AML-193 (cell line): Measurements from ENCODE around the gene PDPK1.

Experiments
- DNase-seq, 2 experiments: peaks; one replicate each; lab custom pipeline; 2025; lab: John Stamatoyannopoulos, UW

PDPK1 gene

DNA sequence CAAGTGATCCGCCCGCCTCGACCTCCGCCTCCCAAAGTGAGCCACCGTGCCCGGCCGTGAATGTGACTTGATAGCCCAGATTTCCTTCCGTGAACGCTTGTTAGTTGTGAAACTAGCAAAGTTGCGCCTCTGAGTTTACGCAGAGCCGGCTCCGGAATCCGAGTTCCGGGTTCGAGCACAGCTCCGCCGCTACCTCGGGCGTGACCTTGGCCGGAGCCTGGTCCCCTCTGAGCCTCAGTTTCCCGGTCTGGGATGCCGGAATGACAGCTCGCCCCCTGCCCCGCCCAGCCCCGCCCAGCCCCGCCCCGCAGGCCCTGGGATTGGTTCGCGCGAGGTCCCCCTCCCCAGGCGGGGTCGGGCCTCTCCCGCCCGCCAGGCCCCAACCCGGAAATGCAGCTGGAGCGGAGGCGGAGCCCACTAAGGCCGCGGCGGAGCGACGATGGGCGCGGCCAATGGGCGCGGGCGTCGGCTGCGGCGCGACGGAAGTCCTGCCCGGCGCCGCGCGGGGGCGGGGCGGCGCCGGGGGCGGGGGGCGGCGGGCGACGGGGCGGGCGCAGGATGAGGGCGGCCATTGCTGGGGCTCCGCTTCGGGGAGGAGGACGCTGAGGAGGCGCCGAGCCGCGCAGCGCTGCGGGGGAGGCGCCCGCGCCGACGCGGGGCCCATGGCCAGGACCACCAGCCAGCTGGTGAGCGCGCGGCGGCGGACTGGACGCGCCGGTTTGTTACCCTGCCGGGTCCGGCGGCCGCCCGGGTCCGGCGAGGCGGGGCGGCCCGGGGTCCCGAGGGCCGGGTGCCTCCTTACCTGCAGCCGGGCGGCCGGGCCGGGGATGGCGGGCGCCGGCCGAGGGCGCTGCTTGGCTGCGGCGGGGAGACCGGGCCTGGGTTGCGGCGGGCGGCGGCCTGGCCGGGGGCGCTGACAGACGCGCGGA, at the start of gene PDPK1:
Gene PDPK1 (plus strand): TSS at position 571 of the 929 bp plus-strand sequence. CDS start 92 bp downstream, at position 663.
- DNase-seq, result peak; percentile 82 to 86

DNA sequence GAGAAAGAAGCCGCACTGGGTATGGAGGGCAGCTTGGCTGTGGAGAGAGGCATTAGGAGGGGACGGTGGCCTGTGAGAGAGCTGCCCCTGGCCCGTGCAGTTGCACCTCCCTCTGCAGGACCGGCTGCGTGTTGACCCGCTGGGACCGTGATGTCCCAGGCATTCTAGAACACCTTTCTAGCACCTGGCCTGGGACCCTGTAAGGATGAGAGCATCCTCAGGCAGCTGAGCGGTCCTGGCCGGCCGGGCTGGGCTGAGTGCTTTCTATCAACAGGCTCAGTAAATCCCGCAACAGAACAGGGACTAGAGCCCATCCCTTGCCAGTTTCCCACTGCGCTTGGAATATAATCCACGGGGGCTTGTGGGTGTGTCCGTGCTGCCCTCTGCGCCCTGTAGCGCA, 48.2 kb upstream of the PDPK1 start:
- no peak for DNase-seq

DNA sequence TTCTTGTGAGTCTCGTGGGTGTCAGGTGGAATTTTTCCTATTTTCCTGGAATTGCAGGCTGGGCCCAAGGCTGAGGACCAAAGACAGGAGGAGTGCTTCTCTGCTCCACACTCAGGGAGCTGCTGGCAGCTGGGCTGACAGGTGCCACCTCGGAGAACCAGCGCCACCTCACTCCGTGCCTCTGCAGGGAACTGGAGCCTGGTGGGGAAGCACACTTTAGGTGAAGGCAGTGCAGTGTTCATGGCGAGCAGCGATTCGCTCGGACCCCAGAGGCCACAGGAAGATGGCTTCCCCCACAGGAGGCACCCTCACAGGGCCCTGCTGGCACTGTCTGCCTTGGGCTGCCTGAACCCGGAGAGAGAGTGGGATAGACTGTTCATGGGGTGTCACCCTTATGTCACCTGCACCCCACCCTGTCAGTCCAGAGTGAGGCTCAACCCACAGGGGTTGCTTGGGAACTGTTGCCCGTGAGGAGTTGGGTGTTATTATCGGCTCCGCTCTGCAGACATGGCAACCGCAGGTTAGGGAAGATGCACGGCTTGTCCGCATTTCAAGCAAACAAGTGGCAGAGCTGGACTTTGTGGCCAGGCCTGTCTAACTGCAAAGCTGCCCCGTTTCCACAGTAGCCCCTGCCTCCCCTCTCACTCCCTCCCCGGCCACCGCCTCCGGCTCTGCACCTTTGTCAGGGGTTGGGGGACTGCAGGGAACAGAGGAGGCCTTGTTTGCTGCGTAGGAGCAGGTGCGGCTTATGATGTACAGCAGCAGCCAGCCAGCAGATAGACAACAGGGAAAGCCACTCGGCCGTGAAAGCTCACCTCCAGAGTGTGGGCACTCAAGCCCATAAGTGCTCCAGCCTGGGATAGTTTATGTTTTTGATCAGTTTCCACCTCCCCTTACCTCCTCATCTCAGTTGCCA, 47.4 kb upstream of the PDPK1 start:
- no peak for DNase-seq

DNA sequence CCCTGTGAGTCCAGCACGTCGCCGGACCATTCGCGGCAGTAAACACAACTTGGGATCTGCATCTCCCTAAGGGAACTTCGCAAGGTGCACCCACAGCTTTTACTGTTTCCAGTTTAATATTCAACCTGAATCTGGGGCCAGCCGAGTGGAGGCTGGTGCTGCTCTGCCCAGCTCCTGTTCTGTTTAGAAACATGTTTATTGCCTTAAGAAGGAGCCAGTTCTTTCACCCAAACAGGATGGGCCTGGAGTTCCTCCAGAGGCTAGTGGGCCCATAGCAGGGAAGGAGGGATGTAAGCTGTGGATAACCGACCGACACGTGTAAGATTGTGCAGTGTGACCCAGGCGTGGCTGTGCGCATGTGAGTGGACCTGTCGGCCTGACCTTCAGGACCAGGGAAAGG, 45.5 kb upstream of the PDPK1 start:
- DNase-seq, result no peak

DNA sequence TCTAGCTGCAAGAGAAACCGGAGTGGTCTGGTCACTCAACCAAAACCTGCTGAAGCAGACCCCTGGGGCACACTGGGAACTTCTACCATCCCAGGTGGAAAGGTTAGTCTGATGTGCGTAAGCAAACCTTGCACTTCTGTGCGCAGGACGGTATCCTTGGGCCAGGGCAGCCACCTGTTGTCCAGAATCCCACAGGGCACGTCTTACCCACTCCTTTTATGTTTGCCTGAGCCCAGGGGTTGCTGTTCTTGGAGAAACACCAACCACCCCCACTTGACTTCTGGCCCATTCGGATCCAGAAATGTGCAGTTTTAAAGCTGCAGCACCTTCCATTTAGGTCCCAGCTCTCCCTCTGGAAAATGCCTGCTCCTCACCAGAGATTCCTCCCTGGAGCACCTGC, 44.2 kb upstream of the PDPK1 start:
- DNase-seq, result no peak

DNA sequence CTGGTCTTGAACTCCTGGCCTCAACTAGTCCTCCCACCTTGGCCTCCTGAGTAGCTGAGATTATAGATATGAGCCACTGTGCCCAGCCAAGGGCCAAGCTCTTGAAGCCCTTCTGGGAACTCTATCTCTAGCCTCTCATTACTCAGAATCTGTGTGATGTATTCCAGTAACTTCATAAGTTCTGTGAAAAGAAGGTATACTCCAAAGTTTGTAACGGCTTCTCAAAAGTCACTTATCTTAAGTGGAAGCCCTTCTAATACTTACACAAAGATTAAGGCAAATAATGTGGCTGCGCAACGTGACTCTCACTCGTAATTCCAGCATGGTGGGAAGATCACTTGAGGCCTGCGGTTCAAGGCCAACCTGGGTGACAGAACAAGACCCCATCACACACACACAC, 43.2 kb upstream of the PDPK1 start:
- DNase-seq, result no peak

DNA sequence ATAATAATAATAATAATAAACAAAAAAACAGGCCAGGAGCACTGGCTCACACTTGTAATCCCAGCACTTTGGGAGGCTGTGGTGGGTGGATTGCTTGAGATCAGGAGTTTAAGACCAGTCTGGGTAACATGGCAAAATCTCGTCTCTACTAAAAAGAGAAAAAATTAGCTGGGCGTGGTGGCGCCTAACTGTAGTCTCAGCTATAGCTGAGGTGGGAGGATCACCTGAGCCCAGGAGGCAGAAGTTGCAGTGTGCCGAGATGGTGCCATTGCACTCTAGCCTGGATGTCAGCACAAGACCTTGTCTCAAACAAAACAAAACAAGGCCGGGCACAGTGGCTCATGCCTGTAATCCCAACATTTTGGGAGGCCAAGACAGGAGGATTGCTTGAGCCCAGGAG, 42.8 kb upstream of the PDPK1 start:
- no peak for DNase-seq

DNA sequence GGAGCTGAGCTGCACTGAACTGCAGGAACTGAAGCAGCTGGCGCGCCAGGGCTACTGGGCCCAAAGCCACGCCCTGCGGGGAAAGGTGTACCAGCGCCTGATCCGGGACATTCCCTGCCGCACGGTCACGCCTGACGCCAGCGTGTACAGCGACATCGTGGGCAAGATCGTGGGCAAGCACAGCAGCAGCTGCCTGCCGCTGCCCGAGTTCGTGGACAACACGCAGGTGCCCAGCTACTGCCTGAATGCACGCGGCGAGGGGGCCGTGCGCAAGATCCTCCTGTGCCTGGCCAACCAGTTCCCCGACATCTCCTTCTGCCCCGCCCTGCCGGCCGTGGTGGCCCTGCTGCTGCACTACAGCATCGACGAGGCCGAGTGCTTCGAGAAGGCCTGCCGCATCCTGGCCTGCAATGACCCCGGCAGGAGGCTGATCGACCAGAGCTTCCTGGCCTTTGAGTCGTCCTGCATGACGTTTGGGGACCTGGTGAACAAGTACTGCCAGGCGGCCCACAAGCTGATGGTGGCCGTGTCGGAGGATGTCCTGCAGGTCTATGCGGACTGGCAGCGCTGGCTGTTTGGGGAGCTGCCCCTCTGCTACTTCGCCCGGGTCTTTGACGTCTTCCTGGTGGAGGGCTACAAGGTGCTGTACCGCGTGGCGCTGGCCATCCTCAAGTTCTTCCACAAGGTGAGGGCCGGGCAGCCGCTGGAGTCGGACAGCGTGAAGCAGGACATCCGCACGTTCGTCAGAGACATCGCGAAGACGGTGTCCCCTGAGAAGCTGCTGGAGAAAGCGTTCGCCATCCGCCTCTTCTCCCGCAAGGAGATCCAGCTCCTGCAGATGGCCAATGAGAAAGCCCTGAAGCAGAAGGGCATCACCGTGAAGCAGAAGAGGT, 41.4 kb upstream of the PDPK1 start:
- DNase-seq, result no peak

DNA sequence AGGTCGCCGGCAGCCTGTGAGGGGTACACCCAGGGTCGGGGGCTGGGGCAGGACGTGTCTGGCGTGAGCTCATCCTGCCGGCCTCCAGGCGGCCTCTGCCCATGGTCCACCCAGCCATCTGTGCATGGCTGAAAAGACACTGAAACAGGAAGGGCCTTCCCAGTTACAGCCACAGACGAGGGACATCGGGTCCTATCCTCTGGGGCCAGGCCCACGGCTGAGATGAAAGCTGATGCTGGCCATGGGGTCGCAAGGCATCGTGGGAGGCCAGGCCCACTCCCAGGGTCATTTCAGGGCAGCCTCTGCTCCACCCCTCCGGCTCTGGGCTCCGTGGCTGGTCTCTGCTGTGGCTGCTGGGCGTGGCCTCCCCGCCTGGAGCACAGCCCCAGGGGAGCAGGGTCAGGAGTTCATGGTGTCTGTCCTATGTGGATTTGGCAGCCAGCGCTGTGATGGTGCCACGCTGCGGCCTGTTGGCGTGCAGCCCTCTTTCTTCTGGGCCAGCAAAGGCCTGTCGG, 40.6 kb upstream of the PDPK1 start:
- no peak for DNase-seq

DNA sequence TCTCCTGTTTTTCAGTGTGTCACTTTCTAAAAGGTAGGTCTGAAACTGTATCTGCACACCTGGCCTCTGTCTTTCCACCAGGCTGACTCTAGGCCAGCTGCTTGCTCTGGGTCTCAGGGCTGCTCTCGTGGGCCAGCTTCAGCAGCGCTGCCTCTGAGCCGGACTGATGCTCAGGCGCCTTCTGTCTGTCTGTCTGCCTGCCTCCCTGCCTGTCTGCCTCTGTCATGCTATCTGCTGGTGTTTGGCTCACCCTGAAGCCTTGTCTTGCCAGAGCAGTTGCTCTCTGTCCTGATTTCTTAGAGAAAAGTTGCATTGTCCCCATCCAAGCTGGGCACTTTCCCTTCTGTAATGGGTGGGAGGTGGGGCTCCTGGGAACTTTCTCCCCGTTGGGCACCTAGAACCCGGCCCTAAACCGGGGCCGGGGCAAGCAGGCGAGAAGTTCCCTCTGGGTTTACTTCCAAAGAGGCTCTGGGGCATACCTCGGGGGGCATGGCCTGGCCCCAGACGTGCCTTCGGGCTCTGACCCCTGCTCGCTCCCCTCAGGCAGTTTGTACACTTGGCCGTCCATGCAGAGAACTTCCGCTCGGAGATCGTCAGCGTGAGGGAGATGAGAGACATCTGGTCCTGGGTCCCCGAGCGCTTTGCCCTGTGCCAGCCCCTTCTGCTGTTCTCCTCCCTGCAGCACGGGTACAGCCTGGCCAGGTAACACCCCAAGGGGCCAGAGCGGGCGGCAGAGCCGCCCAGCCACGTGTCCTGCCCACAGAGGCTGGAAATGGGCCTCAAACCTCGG, 39.9 kb upstream of the PDPK1 start:
- no peak for DNase-seq

DNA sequence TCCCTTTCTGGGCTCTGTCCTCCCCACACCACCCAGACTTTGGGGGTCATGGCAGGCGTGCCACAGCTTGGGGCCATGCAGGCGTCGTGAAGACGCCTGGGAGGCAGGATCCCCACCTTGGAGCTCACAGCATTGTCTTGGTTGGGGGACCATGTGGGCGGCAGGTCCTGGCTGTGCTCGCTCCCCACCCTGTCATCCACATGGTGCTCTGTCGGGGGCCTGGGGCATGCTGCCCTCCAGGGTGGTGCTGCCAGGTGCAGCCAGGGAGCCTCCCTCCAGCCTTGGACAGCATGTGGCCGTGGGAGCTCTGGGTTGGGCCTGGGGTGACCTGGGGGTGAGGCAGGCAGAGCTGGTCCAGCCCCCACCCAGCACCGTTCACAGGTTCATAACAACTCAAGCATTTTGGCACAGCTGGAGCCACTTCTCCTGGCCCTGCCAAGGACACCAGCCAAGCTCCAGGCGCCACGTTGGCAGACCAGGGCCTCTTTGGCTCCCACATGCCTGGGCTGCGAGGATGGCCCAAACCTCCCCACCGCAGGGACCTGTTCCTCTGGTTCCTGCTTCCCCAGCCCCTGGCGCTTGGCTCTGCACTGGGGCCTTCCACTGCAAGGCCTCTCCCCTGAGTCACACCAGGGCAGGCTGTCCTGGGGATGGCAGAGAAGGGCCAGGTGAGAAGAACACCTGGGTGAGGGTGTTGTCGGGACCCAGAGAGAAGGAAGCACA, 39.1 kb upstream of the PDPK1 start:
- DNase-seq, result no peak

DNA sequence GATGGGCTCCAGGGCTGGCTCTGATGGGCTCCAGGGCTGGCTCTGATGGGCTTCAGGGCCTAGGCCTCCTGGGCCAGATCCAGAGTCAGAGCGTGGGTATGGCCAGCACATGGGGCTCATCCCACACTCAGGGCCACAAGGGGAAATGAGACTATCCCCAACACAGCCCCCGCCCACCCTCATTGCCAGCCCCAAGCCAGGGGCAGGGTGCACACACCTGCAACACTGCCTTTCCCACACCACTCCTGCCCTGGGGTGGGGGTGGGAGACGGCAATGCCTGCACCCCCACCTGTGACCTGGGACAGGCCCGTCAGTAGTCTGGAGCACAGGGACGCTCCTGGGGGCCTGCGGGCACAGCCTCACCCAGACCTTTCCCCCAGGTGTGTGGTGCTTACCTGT, 38.4 kb upstream of the PDPK1 start:
- DNase-seq, result no peak

DNA sequence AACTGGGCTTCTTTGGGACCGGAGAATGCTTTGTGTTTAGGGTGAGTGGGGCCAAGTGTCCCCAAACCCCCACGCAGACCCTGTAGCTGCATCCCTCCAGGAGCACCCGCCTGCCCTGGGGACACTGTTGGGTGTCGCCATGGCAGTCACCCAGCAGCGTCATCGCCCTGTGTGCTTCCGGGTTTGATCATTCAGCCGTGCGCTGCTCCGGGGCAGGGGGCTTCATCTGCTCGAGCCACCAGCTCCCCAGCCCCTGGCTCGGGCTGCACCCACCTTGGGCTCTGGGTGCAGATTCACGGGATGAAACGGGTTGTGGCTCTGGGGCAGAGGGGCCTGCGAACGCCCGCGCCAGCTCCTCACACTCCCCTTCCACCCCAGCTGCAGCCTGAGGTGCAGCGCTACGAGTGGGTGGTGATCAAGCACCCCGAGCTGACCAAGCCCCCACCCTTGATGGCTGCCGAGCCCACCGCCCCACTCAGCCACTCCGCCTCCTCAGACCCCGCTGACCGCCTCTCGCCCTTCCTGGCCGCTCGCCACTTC, 37.9 kb upstream of the PDPK1 start:
- no peak for DNase-seq

DNA sequence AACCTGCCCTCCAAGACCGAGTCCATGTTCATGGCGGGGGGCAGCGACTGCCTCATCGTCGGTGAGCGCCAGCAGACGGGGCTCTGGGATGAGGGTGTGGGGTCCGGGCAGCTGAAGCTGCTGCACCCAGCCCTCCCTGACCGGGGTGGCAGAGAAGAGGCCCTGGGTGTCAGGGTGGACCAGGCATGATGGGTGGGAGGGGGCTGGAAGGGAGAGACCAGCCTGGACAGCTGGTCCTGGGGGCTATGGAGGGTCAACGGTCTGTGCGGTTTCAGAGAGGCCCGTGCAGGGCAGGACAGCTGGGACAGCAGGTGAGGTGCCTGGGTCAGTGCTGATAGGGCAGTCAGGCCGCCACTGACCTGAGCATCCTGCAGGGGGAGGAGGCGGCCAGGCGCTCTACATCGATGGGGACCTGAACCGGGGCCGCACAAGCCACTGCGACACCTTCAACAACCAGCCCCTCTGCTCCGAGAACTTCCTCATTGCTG, 37.3 kb upstream of the PDPK1 start:
- no peak for DNase-seq

DNA sequence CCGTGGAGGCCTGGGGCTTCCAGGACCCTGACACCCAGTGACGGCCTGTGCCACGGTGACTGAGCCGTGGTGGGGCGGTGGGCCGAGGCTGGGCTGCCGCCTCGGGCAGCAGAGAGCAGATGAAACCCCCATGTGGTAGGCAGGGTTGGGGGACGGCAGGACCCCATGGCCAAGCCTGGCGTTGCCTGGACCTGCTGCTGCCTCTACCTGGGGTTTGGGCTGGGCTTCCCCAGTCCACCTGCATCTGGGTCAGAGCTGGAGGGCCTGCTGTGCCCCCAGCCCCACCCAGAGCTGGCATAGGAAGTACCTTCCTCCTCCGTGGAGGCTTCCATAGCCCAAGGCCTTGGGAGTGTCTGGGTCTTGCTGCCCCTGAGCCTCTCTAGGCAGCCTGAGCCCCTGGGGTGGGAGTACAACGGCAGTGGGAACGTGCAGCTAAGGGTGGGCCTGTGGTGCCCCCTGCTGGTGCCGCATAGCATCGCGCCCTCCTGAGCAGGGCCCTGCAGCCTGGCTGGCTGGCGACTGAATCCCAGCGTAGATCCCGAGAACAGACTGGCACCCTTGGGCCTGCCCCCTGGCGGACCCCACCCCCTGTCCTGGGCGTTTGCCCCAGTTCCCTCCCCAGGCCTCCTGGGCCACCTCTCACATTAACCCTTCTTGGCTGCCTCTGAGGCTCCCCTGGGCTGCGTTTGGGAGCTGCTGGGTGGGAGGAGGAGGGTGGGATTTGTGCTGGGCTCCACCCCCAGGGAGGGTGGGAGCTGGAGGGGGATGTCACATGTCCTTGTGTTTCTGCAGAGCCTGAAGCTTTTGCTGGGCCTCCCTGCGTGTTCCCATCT, 36.7 kb upstream of the PDPK1 start:
- DNase-seq, result peak; percentile 41 to 51

DNA sequence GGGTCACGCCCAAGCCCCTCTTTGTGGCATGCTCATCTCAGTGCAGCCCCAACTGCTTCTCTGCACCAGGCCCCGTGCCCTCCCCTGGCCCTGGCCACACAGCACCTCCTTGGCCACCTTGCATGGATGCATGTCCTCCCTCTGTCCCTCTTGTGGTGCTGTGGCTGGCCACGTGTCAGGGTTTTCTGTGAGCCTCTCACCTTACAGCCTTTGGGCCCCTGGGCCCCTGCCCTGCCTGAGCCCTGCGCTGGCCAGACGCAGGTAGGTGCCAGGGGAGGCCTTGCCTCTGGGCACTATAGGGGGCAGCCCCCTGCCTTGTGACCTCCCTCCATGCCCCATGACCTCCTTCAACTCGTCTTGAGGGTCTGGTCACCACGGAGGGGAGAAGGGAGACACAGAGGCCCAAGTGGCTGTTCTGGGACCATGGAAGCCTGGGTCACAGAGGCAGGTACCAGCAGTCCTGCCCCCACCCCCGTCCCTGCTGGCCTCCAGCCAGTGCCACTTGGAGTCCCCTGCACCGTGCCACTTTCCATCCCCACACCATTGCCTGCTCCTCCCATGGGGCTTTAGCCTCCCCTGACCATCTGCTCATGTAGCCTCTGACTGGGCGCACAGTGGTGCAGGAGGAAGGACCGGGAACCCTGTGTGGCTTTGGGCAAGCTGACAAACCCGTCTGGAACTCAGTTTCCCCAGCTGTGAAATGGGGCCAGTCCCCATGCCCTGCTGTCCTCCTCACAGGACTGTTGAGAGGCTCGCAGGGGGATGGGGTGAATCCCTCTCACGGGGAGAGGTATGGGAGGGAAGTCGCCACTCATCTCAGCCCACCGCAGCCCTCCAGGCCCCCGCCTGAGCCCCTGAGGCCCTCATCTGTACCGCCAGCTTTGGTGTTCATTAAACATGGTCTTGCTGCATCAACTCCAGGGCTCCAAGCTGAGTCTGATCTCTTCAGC, 35.6 kb upstream of the PDPK1 start:
- DNase-seq, result no peak

DNA sequence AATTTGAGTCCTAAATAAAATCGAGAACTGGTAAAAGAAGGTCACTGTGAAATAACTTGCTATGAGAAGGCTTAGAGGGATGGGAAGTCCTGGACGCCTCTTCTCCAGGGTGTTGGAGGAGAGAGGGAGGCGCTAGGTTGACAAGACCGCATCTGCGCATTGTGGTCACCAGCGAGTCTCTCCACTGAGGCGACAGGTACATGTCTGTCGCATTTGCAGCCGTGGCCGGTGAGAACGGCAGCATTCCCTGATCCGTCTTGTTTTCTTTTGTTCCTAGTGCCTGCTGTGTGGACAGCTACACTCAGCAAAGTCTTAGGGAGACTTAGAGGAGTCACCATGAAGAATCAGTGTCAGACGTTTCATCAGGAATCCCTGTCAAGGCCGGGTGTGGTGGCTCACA, 32.1 kb upstream of the PDPK1 start:
- no peak for DNase-seq
